ENCODE data around the gene MN1.

GRCh38 chr22:27757928-27758525 is 43.5 kb downstream of the MN1 start:
- no peak for TF ChIP-seq CTCF (IDR thresholded peaks at IDR 0.05; ENCODE audit: low read length)
- TF ChIP-seq EZH2 (optimal IDR thresholded peaks at IDR 0.05; ENCODE audit: low read depth, low read length) = no peak
- no peak for TF ChIP-seq EZH2phosphoT487 (IDR thresholded peaks at IDR 0.05; ENCODE audit: low read length)
